Measurements from ENCODE around the gene CHPT1. TPM values are rescaled to one million over a fixed set of nuclear protein-coding genes. Genes with fewer than 3 reads are reported as not detected.
"Not testable (repeated sequence)": the region's sequence is repeated elsewhere in the genome, so short reads cannot be mapped to it uniquely, and the experiment has no call there.

The CHPT1 gene
- total RNA-seq = 100 to 1,000 TPM in 1 of 2 donors, 10 to 100 TPM in 1; 90.8 to 132 TPM
- long read RNA-seq, transcript CHPT1-201 (9 exons, 1,585 nt) = major isoform, 35 of 47 reads
- long read RNA-seq, transcript CHPT1-205 (8 exons, 2,001 nt) = minor isoform, 5 of 47 reads
- long read RNA-seq, partial matches to known transcripts = 1 of 47 reads
- long read RNA-seq, other reads (novel, unspliced or antisense) = 6 of 47 reads

DNA sequence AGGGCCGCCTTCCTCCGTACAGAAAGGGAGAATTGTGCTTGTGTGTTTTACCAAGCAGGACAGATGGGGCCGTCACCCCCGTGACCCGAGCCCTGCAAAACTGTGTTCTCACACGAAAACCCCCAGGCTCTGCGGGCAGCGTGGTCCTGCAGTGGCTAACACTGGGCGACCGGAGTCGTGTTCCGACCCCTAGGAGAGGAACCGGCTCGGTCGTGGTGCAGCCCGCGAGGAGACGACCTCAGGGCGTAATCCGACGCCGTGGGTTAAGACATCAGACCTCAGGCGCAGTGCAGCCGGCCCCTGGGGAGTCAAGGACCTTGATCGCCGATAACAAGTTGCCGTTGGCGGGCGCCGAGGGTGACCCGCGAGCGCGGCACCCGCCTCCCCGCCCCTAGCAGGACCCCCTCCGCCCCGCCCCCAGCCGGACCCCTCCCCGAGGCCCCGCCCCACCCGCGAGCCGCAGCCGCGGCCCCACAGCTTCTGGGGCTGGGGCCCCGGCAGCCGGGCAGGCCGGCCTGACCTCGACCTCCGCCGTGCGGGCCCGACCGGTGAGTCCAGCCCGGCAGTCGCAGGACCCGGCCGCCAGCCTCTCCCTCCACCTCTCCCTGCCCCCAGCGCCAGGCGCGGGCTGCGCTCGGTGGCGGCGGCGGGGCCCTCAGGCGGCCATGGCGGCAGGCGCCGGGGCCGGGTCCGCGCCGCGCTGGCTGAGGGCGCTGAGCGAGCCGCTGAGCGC lies at the start of gene CHPT1:
Gene CHPT1 (plus strand): TSS at position 444 of the 733 bp plus-strand sequence. CDS start 222 bp downstream, at position 666.
- intact Hi-C loops (cut with DNase I) = no loop called here
- peak; percentile 80 to 88 for ATAC-seq

DNA sequence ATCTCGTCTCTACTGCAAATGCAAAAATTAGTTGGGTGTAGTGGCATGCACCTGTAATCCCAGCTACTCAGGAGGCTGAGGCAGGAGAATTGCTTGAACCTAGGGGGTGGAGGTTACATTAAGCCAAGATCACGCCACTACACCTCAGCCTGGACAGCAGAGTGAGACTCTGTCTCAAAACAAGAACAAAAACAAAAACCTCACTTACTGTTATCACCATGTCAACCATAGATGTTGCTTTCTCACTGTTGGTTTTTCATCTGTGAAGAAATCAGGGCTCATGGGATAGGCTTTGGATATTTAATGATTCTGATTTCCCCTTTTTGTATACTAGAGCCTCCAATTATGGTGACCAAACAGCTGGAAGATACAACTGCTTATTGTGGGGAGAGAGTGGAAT lies 49.7 kb upstream of the CHPT1 start:
- intact Hi-C loops (cut with DNase I) = no loop called here
- ATAC-seq (no peak), DNase-seq (no peak)

More for the DNA sequence above, at the start of gene CHPT1:
- peak; percentile 82 for DNase-seq

DNA sequence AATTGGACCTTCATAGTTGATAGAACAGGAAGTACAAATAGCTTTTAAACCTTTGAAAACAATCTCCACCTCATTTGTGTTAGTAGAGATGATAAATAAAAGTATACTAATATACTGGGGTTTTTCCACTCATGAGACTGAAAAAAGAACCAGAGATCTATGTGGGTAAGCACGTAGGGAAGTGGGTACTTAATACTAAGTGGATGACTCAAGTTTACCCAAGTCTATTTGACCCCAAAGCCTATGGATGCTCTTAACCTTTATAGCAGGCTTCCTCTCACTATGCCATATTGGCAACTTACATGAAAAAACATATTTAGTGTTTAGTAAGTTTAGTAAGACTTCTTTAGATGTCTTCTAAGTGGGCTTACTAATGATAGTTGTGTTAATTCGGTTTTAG lies 49.2 kb upstream of the CHPT1 start:
- ATAC-seq (no peak), DNase-seq (no peak)

DNA sequence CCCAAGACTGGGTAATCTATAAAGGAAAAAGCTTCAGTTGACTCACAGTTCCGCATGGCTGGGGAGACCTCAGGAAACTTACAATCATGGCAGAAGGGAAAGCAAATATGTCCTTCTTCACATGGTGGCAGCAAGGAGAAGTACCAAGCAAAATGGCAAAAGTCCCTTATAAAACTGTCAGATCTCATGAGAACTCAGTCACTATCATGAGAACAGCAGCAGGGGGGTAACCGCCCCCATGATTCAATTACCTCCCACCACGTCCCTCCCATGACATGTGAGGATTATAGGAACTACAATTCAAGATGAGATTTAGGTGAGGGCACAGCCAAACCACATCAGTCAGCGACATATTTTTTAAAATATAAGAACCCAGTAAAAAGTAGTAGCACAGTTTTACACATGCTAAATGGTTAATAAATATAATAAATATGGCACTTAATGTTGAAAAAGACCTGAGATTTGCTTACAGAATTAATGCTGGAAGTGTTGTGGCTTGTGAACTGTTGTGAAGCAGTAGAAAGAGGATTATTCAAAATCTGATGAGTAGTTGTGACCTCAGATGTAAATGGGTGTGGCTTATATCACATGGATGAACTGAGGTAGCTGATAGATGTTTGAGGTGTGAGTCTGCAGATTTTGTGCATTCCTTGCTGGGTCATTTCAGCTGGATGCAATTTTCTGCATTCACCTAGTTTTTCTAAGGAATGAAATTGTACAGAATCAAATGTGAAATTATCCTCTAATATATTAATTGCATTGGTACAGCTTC lies 46.9 kb upstream of the CHPT1 start:
- DNase-seq (no peak), ATAC-seq (no peak)
- intact Hi-C loops (cut with DNase I) = no loop called here

More for the DNA sequence above, 49.2 kb upstream of the CHPT1 start:
- intact Hi-C loops (cut with DNase I) = no loop called here

DNA sequence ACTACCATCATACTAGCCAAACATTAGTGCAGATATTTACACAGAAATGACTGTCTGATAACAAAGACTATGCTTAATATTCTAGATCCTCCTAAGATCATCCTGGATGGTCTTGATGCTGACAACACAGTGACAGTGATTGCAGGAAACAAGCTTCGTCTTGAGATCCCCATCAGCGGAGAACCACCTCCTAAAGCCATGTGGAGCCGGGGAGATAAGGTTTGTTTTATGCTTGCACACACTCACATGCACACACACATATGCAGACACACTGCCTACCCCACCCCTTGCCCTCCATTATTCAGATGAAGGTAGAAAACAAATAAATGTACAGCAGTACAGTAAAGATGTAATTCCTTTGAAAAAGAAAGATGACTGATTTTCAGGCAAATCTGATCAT lies 44.4 kb upstream of the CHPT1 start:
- ATAC-seq = no peak
- DNase-seq = no peak
- intact Hi-C loops (cut with DNase I) = no loop called here

DNA sequence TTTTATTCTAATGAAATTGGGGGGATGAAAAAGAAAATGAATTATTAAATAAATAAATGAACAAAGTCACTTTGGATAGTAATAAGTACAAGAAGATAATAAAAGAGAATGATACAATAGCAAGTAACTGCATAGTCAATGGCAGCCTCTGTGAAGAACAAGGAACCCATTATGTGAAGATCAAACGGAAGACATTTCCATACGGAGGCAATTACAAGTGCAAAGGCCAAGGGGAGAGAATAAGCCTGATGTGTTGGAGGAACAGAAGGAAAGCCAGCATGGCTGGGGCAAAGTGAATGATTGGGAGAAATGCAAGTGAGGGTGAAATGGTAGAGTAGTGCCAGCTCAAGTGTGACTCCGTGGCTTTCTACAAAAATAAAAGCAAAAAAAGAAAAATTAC lies 43.9 kb upstream of the CHPT1 start:
- no peak for DNase-seq
- no peak for ATAC-seq
- intact Hi-C loops (cut with DNase I) = no loop called here

DNA sequence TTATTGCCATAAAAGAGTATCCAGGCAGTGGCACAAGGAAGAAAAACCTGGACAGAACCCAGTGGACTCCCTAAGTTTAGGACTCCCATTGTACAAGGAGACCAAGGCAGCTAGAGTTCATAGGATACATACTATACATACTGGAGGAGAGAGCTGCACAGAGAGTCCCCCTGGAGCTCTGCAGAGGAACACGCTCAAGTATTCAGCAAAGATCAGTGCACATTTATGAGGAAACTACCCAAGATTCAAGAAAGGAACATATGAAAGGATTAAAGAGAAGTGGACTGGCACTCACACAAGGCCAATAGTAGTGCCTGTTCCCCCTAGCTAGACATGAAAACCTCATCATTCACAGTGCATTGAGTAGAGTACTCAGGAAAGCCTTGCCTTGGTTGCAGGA lies 43.0 kb upstream of the CHPT1 start:
- DNase-seq (no peak), ATAC-seq (no peak)
- intact Hi-C loops (cut with DNase I) = no loop called here

DNA sequence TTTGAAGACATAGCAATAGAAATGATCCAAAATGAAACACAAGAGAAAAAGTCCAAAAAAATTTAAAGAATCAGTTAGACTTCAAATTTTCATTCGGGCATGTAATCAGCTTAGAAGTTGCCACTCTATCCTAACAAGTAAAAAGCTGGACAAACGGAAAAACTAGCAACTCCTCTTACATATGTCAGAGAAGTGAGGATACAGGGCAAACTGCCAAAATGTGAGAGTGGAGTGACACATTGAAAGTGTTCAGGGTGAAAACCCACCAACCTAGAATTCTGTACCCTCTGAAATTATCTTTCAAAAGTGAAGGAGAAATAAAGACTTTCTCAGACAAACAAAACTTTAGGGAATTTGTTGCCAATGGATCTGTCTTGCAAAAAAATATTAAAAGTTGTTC lies 42.0 kb upstream of the CHPT1 start:
- DNase-seq = no peak
- ATAC-seq = no peak
- intact Hi-C loops (cut with DNase I) = no loop called here

DNA sequence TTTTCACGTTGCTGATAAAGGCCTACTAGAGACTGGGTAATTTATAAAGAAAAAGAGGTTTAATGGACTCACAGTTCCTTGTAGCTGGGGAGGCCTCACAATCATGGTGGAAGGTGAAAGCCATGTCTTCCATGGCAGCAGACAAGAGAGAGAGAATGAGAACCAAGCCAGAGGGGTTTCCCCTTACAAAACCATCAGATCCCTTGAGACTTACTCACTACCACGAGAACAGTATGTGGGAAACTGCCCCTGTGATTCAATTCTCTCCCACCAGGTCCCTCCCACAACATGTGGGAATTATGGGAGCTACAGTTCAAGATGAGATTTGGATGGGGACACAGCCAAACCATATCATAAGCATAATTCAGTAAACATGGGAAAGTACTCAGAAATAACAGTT lies 36.8 kb upstream of the CHPT1 start:
- DNase-seq; ATAC-seq; intact Hi-C loops (cut with DNase I): not testable (repeated sequence)

DNA sequence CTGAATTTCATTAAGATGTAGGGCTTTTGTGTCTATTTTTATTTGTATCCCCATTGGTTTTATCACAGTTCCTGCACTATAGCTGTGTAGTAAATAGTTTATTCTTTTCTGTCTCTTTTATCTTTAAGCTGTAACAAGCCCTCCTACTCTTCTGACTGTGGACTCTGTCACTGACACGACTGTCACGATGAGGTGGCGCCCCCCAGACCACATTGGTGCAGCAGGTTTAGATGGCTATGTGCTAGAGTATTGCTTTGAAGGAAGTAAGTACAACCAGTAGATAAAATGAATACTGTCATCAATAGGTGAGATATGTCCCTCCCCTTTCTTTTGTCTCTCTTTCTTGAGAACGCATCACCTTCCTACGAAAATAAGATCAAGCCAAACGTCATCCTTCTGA lies 34.1 kb upstream of the CHPT1 start:
- intact Hi-C loops (cut with DNase I) = no loop called here
- no peak for ATAC-seq
- no peak for DNase-seq

DNA sequence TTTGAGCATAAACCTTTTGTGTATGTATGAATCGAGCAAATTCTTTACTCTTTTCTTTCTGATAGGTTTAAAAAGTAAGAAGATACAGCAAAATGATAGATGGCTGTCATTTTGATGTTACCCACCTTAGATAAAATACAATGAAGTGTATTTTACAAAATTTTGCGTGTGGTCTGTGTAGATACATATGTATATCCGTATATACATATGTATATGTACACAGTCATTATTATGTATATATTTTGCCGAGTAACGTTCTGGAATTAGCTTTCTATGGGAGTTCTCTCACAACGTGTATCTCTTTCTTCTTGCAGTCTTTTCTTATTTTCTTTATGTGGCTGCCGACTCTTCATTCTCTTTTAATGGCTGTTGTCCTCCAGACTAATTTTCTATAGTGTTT lies 32.4 kb upstream of the CHPT1 start:
- no peak for ATAC-seq
- no peak for DNase-seq
- intact Hi-C loops (cut with DNase I) = no loop called here

DNA sequence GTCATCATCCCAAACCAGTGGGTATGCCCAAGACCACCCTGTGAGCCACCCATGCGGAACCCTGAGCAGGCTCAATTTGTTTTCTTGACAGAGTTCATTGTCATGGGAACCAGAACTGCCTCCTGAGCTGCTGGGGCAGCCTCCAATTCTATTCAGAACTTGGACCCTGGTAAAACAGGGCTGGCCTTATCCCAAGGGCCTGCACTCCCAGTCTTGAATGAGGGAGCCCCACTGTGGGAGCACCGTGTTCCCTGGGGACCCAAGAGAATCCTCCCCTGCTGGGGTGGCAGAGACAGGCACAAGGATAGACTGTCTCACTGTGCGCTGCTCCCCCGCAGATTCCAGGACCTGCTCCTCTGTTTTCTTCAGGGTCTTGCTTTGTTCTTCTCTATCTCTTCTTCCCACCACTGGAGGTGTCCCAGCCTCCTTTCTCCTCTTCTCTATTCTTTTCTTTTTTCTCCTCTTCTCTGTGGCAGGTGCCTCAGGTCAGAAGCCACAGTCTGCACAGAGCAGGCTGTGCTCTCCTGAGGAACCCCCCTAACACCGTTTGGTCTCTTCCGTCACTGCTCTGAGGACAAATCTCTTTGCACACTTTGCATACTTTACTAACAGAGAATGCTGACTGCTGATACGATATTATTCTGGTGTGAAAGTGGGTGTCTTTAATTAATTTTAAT lies 31.2 kb upstream of the CHPT1 start:
- intact Hi-C loops (cut with DNase I) = no loop called here
- DNase-seq = no peak
- no peak for ATAC-seq

DNA sequence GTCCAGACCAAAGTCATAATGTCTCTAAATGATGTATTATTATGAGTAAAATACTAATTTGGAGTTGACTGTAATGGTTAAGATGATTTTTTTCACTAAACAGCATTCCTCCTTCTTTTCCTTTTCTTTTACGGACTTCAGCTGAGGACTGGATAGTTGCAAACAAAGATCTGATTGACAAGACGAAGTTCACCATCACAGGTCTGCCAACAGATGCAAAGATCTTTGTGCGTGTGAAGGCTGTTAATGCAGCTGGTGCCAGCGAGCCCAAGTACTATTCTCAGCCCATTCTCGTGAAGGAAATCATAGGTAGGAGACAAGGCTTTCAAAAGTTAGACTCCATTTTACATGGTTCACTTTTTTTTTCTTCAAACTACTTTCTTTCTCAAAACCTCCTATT lies 29.8 kb upstream of the CHPT1 start:
- ATAC-seq = no peak
- DNase-seq = no peak
- intact Hi-C loops (cut with DNase I) = no loop called here

DNA sequence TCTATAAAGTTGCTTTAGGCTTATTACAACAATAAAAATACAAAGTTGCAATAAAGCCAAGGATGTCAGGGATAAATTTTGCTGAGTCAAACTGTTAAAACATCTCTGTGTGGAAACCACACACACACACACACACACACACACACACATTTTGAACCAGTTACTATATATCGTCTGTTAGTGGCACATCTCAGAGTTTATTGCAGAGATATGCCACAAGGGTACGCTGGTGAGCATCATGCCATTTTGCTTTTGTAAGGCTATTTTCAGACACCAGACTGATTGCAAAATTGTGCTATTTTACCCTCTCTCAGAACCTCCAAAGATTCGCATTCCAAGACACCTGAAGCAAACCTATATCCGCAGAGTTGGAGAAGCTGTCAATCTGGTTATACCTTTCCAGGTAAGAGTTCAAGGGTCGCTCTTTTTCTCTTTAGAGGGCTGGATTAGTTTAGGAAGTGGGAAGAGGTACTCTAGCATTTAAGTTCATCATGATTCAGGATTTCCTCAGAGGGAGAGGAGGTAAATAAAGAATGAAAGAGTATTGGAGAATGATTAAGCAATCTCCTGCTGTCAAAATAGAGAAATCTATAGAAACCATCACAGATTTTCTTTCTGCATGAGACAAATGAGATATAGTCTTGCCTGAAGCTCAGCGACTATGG lies 27.3 kb upstream of the CHPT1 start:
- DNase-seq (no peak), ATAC-seq (peak; percentile 65 to 67)
- intact Hi-C loops (cut with DNase I) = no loop called here

DNA sequence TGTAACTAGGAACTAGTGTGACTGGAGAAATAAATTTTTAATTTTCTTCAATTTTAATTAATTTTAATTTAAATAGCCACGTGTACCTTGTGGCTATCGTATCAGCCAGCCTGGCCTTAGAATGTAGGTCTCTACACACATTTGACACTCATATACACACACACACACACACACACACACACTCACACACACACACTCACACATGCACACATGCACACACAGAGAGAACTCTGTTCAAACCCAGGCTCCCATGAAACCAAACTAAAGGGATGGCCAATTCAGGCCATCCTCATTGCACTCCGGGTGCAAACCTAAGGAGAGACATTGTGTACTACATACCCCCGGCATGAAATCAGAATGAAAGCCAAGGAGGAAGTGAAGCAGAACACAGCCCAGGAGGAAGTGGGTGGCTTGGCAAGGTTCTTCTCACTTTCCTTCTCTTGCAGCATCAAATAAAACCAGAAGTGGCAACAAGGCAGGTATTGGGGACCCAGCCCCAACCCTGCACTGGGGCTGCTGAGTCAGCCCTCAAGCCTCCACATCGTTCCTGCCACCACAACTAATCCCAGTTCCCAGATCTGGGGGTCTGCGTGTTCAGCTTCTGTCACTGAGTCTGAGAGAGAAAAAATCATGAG lies 26.2 kb upstream of the CHPT1 start:
- ATAC-seq (peak; percentile 47 to 78), DNase-seq (no peak)
- intact Hi-C loops (cut with DNase I) = no loop called here

DNA sequence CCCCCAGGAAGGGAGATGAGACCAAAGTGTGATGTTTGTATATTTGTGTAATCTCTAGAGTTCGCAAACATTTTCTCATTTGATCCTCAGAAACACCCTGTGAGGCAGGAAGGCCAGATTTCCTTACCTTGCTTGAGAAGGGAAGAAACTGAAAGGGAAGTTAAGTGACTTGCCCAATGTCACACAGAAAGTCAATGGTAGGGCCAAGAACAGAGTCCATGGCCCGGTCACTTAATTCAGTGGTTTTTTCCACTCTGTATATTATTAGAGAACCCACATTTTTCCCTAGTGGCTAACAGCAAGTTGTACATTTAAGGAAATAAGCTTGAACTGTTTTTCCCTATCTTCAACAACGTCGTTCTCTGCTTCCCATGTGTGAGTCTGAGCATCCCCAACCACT lies 25.6 kb upstream of the CHPT1 start:
- peak; percentile 5 to 20 for ATAC-seq
- intact Hi-C loops (cut with DNase I) = no loop called here

DNA sequence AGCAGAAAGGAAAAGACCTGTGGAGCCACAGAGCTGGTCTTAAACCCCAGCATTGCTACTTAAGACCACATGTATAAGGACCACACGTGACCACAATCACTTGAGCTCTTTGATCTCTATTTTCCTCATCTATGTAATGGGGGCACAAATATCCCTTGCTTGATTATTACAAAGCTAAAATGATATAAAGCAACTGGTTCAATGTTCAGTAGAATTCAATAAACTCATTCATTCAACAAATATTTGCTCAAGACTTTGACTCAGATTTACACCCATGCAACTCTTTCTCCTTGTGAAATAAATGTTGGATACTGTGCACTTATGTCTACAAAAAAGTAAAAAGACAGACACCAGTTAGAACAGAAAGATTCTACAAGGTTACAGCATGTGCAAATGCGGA lies 21.9 kb upstream of the CHPT1 start:
- intact Hi-C loops (cut with DNase I) = no loop called here
- ATAC-seq = no peak
- no peak for DNase-seq

More for the DNA sequence above, 25.6 kb upstream of the CHPT1 start:
- DNase-seq = no peak

DNA sequence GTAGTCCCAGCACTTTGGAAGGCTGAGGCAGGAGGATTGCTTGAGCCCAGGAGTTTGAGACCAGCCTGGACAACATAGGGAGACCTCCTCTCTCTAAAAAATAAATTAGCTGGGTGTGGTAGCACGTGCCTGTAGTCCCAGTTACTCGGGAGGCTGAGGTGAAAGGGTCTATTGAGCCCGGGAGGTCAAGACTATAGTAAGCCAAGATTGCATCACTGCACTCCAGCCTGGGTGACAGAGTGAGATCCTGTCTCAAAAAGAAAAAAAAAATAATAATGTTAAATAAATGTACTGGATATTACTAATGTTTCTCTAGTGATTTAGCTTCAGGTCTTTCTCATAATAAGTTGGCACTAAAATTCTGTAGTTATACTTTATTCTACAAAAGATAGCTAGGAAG lies 20.9 kb upstream of the CHPT1 start:
- ATAC-seq; DNase-seq; intact Hi-C loops (cut with DNase I): not testable (repeated sequence)

DNA sequence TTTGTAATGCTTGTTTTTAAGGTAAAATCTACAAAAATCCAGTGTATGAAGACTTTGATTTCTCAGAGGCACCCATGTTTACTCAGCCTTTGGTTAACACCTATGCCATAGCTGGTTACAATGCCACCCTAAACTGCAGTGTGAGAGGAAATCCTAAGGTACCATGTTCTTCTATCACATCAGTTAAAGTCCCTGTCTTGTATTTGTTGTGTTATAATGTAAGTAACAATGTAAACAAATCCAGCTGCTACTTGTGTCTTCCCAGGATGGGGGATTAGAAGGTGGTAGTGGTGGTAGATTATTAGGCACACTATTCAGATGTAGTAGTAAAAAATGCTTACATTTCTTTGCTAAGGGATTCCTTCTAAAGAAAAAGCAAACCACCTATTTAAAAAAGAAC lies 19.4 kb upstream of the CHPT1 start:
- ATAC-seq (no peak), DNase-seq (no peak)
- intact Hi-C loops (cut with DNase I) = no loop called here

Measured in left cardiac atrium (tissue), 4 donors.